Natural killer cell (primary cell): ENCODE data around the gene SLC25A31. TPM values are rescaled to one million over a fixed set of nuclear protein-coding genes. Genes with fewer than 3 reads are reported as not detected.

Experiments
- ATAC-seq, 3 donors: fragments of 150-1000 bp in 2 of 3; fragments of 200-7000 bp in 1 of 3; cut with Tn5 transposase; 1 replicate in 1 of 3; 2 replicates in 2 of 3; pipeline ENCODE4 v1.10.0; 2021; ENCODE audit warnings: mild to moderate bottlenecking in 2 of 3, moderate library complexity in 2 of 3
- DNase-seq, 2 donors: peaks; one replicate each; pipeline versions ENCODE4 v3.0.0 to v3.0.0-alpha.2; 2013 to 2021; ENCODE audit warnings: mixed read lengths in 1 of 2
- H3K27ac ChIP-seq: one replicate; pipeline ENCODE4 v1.5.1; 2013; ENCODE audit warnings: mild to moderate bottlenecking, low read length
- H3K27me3 ChIP-seq: one replicate; pipeline ENCODE4 v1.6.1; 2013; ENCODE audit warnings: low read length; ENCODE audit not compliant: control insufficient read depth, insufficient read depth
- H3K36me3 ChIP-seq: one replicate; pipeline ENCODE4 v1.6.1; 2013; ENCODE audit warnings: low read length; ENCODE audit not compliant: control insufficient read depth, insufficient read depth
- H3K4me1 ChIP-seq: one replicate; pipeline ENCODE4 v1.6.1; 2013; ENCODE audit warnings: low read length; ENCODE audit not compliant: control insufficient read depth, insufficient read depth
- H3K4me3 ChIP-seq: one replicate; pipeline ENCODE4 v1.5.1; 2013; ENCODE audit warnings: low read length
- H3K9me3 ChIP-seq: one replicate; pipeline ENCODE4 v1.6.1; 2013; ENCODE audit warnings: low read length; ENCODE audit not compliant: control insufficient read depth, insufficient read depth
- H3K27ac Mint-ChIP-seq, 2 donors: one replicate each; pipeline ENCODE4 v1.8.0; 2022; ENCODE audit warnings: mild to moderate bottlenecking in 2 of 2, mixed read lengths in 2 of 2, moderate library complexity in 1 of 2
- H3K27me3 Mint-ChIP-seq, 2 donors: one replicate each; pipeline ENCODE4 v1.8.0; 2022; ENCODE audit warnings: low read depth in 2 of 2, mixed read lengths in 2 of 2
- H3K36me3 Mint-ChIP-seq: one replicate; pipeline ENCODE4 v1.8.0; 2022; ENCODE audit warnings: mixed read lengths
- H3K4me1 Mint-ChIP-seq, 2 donors: one replicate each; pipeline ENCODE4 v1.8.0; 2022; ENCODE audit warnings: mixed read lengths in 2 of 2
- H3K4me3 Mint-ChIP-seq: one replicate; pipeline ENCODE4 v1.8.0; 2022; ENCODE audit warnings: mild to moderate bottlenecking, moderate library complexity, mixed read lengths
- H3K9me3 Mint-ChIP-seq, 2 donors: one replicate each; pipeline ENCODE4 v1.8.0; 2022; ENCODE audit warnings: mixed read lengths in 2 of 2
- CTCF ChIP-seq: fragments of 200-600 bp; IDR thresholded peaks from one replicate; pipeline ENCODE4 v1.8.0; 2022; ENCODE audit warnings: antibody characterized with exemption
- WGBS: methylation state at CpG from one replicate; pipeline ENCODE4 v1.1.7; 2013; ENCODE audit warnings: missing lambda C conversion rate; ENCODE audit not compliant: insufficient coverage; 5-methylcytosine and 5-hydroxymethylcytosine counted together
- intact Hi-C: fragments of 100-400 bp; cut with micrococcal nuclease; formaldehyde crosslinking; loops from one replicate; pipeline ENCODE4 v1.14.2; 2022
- total RNA-seq, 4 donors: library from RNA; stranded (reverse); fragments of 120-200 nt in 1 of 4; gene quantifications; one replicate each; pipeline versions ENCODE4 v1.2.3 to v1.2.4, GENCODE V29; 2013 to 2022

The SLC25A31 gene
- total RNA-seq, 3 donors from 2014 or later (not counting 1 experiment from before 2014, with no cell fraction given): not detected

GRCh38 chr4:127788517-127788916 is 58.3 kb downstream of the SLC25A31 start:
- DNase-seq (no peak), ATAC-seq (no peak)
- Mint-ChIP-seq H3K4me3 (no peak overlapping the region), H3K27me3 (peaks cover 21 to 40% of the 10 kb centered on the region in 2 donors), H3K9me3 (peaks cover 0 to 3% of the 10 kb centered on the region in 2 donors), H3K36me3 (peaks cover 4% of the 10 kb centered on the region), H3K4me1 (no peaks in the 10 kb centered on the region), H3K27ac (no peak overlapping the region)
- H3K36me3 ChIP-seq: no peaks in the 10 kb centered on the region
- H3K9me3 ChIP-seq: no peaks in the 10 kb centered on the region
- H3K4me1 ChIP-seq: no peaks in the 10 kb centered on the region
- 92% methylated on average over 2 of the region's 2 CpGs for WGBS
- TF ChIP-seq CTCF: no peak
- H3K4me3 ChIP-seq: no peak overlapping the region
- no peaks in the 10 kb centered on the region for H3K27me3 ChIP-seq
- H3K27ac ChIP-seq: no peak overlapping the region
- intact Hi-C loops: no loop called here

- Mint-ChIP-seq H3K4me1 (no peaks in the 10 kb centered on the region), H3K4me3 (no peak overlapping the region), H3K9me3 (peaks cover 0 to 3% of the 10 kb centered on the region in 2 donors), H3K27ac (no peak overlapping the region), H3K27me3 (peaks cover 9 to 34% of the 10 kb centered on the region in 2 donors), H3K36me3 (no peaks in the 10 kb centered on the region)
- WGBS: 38% methylated on average over 1 of the region's 1 CpG
- no peaks in the 10 kb centered on the region for H3K27me3 ChIP-seq
- no peaks in the 10 kb centered on the region for H3K36me3 ChIP-seq
- TF ChIP-seq CTCF: no peak
- intact Hi-C loops: no loop called here
- no peaks in the 10 kb centered on the region for H3K4me1 ChIP-seq
- no peak for DNase-seq
- H3K9me3 ChIP-seq: no peaks in the 10 kb centered on the region
- H3K27ac ChIP-seq: no peak overlapping the region
- ATAC-seq: no peak
- no peak overlapping the region for H3K4me3 ChIP-seq
These were observed 61.2 kb downstream of the SLC25A31 start for GRCh38 chr4:127791391-127791790.

GRCh38 chr4:127793528-127793927 is 63.3 kb downstream of the SLC25A31 start:
- no peak overlapping the region for H3K27ac Mint-ChIP-seq
- no peaks in the 10 kb centered on the region for H3K9me3 ChIP-seq
- no peak for DNase-seq
- H3K4me3 ChIP-seq: no peak overlapping the region
- no peak overlapping the region for H3K4me3 Mint-ChIP-seq
- H3K9me3 Mint-ChIP-seq: peaks cover 0 to 3% of the 10 kb centered on the region in 2 donors
- peaks cover 3% of the 10 kb centered on the region for H3K27me3 ChIP-seq
- H3K4me1 Mint-ChIP-seq: no peaks in the 10 kb centered on the region
- 100% methylated on average over 1 of the region's 1 CpG for WGBS
- no peaks in the 10 kb centered on the region for H3K36me3 ChIP-seq
- H3K27me3 Mint-ChIP-seq: peaks cover 9 to 25% of the 10 kb centered on the region in 2 donors
- H3K4me1 ChIP-seq: no peaks in the 10 kb centered on the region
- H3K36me3 Mint-ChIP-seq: no peaks in the 10 kb centered on the region
- intact Hi-C loops: no loop called here
- H3K27ac ChIP-seq: no peak overlapping the region
- no peak for TF ChIP-seq CTCF
- ATAC-seq: no peak

GRCh38 chr4:127799711-127800110 is 69.5 kb downstream of the SLC25A31 start:
- Histone ChIP-seq H3K9me3 (no peaks in the 10 kb centered on the region), H3K4me3 (no peak overlapping the region), H3K27me3 (peaks cover 3% of the 10 kb centered on the region), H3K4me1 (no peaks in the 10 kb centered on the region), H3K36me3 (no peaks in the 10 kb centered on the region), H3K27ac (no peak overlapping the region)
- H3K36me3 Mint-ChIP-seq: no peaks in the 10 kb centered on the region
- peaks cover 0 to 6% of the 10 kb centered on the region in 2 donors for H3K27me3 Mint-ChIP-seq
- H3K27ac Mint-ChIP-seq: no peak overlapping the region
- no peaks in the 10 kb centered on the region for H3K4me1 Mint-ChIP-seq
- no peak for TF ChIP-seq CTCF
- no peak for ATAC-seq
- H3K4me3 Mint-ChIP-seq: no peak overlapping the region
- H3K9me3 Mint-ChIP-seq: no peaks in the 10 kb centered on the region
- intact Hi-C loops: no loop called here
- DNase-seq: no peak
